GM18508 (cell line): ENCODE measurements around the gene RILPL1.
"Not testable (repeated sequence)": the region's sequence is repeated elsewhere in the genome, so short reads cannot be mapped to it uniquely, and the experiment has no call there.

Source experiments
- ATAC-seq: cut with Tn5 transposase; IDR thresholded peaks from one replicate; pipeline ENCODE4 v1.9.1; 2021; ENCODE audit warnings: moderate number of reproducible peaks; ENCODE audit not compliant: insufficient read depth, unreplicated experiment

RILPL1 gene

GRCh38 chr12:123533672-123534643, at the start of gene RILPL1:
TSS of gene RILPL1 (minus strand) at chr12:123533719. CDS start at chr12:123533482, 237 bp downstream.
- no peak for ATAC-seq

DNA sequence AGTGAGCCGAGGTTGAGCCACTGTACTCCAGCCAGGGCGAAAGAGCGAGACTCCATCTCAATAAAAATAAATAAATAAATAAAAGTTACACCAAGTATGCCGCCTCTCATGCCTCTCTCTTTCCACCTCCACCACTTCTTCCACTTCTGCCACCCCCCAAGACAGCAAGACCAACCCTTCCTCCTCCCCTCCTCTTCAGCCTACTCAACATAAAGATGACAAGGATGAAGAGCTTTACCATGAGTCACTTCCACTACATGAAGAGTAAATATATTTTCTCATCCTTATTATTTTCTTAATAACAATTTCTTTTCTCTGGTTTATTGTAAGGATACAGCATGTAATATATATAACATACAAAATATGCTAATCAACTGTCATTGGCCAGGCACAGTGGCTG, 47.3 kb upstream of the RILPL1 start:
- no peak for ATAC-seq

DNA sequence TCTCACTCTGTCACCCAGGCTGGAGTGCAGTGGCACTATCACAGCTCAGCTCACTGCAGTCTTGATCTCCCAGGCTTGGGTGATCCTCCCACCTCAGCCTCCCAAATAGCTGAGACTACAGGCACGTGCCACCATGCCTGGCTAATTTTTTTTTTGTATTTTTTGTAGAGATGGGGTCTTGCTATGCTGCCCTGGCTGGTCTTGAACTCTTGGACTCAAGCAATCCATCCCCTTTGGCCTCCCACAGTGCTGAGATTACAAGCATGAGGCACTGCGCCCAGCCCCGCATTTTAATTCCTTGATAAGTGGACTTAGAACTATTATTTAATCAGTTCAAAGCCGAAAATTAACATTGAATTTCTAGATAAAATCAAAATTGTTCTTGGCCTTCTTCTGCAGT, 45.3 kb upstream of the RILPL1 start:
- not testable (repeated sequence) for ATAC-seq

DNA sequence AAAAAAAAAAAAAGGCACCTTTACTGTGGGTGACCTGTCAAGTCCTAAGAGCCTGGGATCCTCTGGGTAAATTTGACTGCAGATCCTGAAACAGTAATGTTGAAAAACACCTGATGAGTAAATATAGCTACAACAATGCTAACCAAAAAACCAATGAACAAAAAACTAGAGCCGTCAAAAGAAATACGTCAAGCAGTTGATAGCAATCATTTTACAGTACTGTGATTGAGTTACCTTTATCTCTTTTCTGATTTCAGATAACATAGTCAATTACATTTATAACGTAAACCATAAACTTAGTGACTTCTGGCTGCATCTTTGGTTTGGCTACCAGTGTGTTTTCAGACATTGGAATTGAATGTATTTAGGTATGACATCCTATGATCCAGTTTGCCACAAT, 44.7 kb upstream of the RILPL1 start:
- ATAC-seq: no peak

- no peak for ATAC-seq
Observed at GRCh38 chr12:123576611-123577010, 43.1 kb upstream of the RILPL1 start.

- ATAC-seq: no peak
Observed at GRCh38 chr12:123573870-123574269, 40.4 kb upstream of the RILPL1 start.

DNA sequence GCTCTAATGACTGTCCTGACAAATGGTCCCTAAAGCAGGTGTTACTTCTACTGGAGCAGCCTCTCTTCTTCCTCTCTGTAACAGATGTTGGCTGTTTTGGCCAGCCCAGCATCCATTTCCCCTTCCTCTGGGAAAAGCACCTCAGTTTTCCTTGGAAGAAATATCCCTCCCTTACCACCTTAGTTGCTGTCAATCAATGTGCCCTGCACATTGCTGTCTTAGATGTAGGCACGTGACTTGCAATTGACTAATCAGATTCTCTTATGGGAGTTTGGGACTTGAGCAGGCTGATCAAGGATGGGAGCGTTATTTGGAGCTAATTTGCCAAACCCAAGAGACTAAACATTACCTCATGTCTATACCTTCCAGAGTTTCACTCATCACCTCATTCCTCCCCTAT, 38.9 kb upstream of the RILPL1 start:
- no peak for ATAC-seq

DNA sequence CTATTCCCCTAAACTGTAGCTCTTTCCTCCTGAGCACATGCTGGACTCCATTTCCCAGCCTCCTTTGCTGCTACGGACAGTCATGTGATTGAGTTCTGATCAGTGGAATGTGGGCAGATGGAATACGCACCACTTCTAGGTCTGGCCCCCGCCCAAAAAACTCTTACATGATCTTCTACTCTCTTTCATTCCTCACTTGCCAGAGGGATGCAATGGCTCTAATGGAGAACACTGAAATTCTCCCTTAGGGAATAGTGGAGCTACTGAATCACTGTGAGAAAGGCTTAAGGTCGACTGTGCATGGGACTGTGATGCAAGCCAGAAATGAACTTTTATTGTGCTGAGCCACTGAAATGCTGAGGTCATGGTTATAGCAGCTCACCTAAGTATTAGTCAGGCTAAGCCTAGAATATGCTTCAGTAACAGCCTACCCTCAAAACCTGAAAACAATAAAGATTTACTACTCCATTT, 37.9 kb upstream of the RILPL1 start:
- ATAC-seq: no peak

- no peak for ATAC-seq
Observed at GRCh38 chr12:123559468-123559867, 25.9 kb upstream of the RILPL1 start.

DNA sequence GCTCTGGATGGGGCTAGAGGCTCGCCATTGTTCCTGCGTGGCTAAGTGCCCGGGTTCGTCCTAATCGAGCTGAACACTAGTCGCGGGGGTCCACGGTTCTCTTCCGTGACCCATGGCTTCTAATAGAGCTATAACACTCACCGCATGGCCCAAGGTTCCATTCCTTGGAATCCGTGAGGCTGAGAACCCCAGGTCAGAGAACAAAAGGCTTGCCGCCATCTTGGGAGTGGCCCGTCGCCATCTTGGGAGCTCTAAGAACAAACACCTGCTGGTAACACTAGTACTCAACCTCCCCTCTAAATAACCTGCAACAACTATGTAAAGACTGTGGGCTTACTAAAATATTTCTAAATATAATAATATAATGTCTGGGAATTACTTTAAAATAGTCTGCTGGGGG, 25.0 kb upstream of the RILPL1 start:
- ATAC-seq: not testable (repeated sequence)

GRCh38 chr12:123554843-123555242, 21.3 kb upstream of the RILPL1 start:
- not testable (repeated sequence) for ATAC-seq

DNA sequence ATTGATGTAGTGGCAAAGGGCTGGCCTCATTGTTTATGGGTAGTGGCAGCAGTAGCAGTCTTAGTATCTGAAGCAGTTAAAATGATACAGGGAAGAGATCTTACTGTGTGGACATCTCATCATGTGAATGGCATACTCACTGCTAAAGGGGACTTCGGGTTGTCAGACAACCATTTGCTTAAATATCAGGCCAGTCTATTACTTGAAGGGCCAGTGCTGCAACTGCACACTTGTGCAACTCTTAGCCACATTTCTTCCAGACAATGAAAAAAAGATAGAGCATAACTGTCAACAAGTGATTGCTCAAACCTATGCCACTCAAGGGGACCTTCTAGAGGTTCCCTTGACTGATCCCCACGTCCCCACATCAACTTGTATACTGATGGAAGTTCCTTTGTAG, 20.6 kb upstream of the RILPL1 start:
- not testable (repeated sequence) for ATAC-seq

GRCh38 chr12:123550700-123551099, 17.2 kb upstream of the RILPL1 start:
- no peak for ATAC-seq

DNA sequence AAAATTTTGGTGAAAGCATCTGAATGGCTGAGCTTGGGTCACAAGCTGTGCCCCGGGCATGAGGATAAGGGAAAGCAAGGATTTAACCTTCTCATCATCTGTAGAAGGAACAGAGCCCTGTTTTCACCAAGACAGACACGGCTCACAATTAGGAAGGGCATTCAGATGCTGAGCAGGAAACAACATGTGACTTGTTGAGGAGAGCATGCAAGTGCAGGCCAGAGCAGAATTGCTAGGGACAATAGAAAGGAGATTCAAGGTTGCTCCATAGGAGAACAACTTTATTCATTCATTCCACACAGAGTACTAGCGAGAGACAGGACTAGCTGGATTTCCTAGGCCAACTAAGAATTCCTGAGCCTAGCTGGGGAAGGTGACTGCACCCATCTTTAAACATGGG, 14.6 kb upstream of the RILPL1 start:
- ATAC-seq: no peak

GRCh38 chr12:123546281-123546680, 12.8 kb upstream of the RILPL1 start:
- no peak for ATAC-seq

DNA sequence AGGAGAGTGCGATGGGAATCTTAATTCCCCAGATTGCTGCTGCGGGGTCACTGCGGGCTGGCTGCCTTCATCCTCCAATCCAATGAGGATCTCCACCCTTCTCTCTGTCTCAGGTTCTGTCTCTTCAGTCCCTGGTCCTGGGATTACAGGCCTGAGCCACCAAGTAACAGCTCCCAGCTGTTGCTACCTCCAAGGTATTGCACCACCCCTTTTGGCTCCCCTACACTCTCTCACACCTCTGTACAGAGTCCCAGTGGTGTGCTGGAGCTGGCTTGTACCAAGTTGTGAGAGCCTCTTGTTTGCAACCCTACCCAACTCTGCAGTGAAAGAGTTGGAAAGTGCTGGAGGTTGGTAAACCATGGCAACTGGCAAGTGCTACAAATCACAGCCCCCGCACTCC, 10.0 kb upstream of the RILPL1 start:
- ATAC-seq: no peak

DNA sequence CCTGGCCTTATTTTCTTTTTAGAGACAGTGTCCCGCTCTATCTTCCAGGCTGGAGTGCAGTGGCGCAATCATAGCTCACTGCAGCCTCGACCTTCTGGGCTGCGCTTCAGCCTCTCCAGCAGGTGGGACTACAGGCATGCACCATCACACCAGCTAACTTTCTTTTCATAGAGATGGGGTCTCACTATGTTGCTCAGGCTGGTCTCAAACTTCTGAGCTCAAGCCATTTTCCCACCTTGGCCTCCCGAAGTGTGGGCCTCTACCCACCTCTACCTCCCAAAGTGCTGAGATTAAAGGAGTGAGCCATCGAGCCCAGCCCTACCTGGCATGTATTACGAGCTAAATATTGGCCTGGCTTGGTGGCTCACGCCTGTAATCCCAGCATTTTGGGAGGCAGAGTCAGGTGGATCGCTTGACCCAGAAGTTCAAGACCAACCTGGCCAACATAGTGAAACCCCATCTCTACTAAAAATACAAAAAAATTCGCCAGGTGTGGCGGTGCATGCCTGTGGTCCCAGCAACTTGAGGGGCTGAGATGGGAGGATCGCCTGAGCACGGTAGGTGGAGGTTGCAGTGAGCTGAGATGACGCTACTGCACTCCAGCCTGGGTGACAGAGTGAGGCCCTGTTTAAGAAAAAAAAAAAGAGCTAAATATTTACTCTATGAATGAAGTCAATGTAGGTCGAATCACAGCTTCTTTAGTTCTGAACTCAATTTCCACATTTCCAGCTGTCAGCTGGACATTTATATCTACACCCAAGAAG, 7.6 kb upstream of the RILPL1 start:
- ATAC-seq: no peak

DNA sequence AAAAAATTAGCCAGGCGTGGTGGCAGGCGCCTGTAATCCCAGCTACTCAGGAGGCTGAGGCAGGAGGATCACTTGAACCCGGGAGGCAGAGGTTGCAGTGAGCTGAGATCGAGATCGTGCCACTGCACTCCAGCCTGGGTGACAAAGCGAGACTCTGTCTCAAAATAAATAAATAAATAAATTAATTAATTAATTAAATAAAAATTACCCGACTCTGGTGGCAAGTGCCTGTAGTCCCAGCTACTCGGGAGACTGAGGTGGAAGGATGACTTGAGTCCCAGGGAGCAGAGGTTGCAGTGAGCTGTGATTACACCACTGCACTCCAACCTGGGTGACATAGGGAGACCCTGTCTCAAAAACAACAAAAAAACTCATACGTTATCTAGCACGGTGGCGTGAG, 2.4 kb upstream of the RILPL1 start:
- ATAC-seq: not testable (repeated sequence)

DNA sequence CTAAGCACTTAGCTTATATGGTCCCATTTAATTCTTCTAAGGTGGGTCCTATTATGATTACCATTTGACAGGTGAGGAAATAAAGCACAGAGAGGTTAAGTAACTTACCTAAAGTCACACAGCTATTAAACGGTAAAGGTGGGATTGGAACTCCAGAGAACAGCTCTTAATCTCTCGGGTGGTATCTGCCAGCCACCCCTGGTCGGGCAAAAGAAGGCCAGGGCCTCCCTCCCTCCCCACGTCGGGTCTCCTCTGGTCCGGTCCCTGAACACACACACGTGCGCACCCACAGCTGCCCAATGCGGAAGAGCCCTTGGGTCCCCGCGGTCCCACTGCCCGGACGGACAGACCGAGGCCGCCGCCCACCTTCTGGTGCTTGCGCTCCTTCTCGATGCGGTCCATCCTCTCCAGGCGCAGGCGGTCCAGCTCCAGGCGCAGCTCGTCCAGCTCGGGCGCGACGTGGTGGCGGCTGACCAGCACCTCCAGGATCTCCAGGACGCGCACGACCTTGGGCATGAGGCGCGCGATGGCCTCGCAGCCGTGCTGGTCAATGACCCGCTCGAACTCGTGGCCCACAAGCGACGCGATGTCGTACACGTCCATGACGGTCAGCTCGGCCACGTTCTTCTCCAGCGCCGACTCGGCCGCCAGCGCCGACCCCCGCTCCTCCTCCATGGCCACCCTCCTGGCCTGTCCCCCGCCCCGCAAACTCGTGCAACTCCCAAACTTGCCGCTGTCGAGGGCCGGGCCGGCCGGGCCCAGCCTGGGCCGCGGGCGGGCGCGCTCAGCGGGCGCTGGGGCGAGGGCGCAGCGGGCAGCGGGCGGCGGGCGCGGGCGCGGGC, 490 bp downstream of the RILPL1 start:
- no peak for ATAC-seq

- ATAC-seq: no peak
Observed at GRCh38 chr12:123532019-123532418, 1.5 kb downstream of the RILPL1 start.
